Measurements from ENCODE around the gene LRMDA.

DNA sequence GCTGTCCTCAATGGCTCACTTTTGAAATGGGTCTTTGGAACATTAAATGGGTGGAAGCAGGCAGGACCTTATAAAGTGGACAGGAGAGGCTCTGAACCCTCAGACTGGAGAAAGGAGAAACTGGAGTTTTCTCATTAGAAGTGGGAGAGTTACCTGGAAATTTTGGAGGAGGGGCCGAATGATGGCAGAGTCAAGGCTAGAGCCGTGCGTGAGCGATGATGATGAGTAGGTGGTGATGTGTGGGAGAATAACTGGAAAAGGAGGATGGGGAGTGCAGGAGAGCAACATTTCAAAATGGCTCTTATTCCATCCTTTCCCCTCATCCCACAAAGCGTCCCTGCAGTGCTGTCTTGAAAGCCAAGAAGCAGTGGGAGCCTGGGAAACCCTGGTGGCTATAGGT lies 274.0 kb downstream of the LRMDA start:
- TF ChIP-seq POLR2A (IDR thresholded peaks at IDR 0.05; ENCODE audit: control extremely low read depth in 1 of 2, low read depth in 2 of 2, low read length in 2 of 2) (no peak), JUND (IDR thresholded peaks at IDR 0.05; ENCODE audit: low read length) (no peak), SRF (IDR thresholded peaks at IDR 0.05; ENCODE audit: low read depth, low read length) (no peak), RNF2 (IDR thresholded peaks at IDR 0.05; ENCODE audit: borderline replicate concordance, low read depth, low read length, missing control alignments, poor library complexity, severe bottlenecking) (no peak), MAX (IDR thresholded peaks at IDR 0.05) (no peak), RFX5 (IDR thresholded peaks at IDR 0.05; ENCODE audit: borderline replicate concordance, low read depth, low read length) (no peak)
- TF ChIP-seq, protein P1, sequence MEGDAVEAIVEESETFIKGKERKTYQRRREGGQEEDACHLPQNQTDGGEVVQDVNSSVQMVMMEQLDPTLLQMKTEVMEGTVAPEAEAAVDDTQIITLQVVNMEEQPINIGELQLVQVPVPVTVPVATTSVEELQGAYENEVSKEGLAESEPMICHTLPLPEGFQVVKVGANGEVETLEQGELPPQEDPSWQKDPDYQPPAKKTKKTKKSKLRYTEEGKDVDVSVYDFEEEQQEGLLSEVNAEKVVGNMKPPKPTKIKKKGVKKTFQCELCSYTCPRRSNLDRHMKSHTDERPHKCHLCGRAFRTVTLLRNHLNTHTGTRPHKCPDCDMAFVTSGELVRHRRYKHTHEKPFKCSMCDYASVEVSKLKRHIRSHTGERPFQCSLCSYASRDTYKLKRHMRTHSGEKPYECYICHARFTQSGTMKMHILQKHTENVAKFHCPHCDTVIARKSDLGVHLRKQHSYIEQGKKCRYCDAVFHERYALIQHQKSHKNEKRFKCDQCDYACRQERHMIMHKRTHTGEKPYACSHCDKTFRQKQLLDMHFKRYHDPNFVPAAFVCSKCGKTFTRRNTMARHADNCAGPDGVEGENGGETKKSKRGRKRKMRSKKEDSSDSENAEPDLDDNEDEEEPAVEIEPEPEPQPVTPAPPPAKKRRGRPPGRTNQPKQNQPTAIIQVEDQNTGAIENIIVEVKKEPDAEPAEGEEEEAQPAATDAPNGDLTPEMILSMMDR (IDR thresholded peaks at IDR 0.05; ENCODE audit: control extremely low read depth in 1 of 3, insufficient read depth in 1 of 3, low read depth in 1 of 3, low read length in 3 of 3): no peak
